HCT116 (cell line): ENCODE measurements around the gene TTC23L. TPM values are rescaled to one million over a fixed set of nuclear protein-coding genes. Genes with fewer than 3 reads are reported as not detected.

Experiments
- ATAC-seq: fragments of 200-7000 bp; cut with Tn5 transposase; 2 replicates; pipeline ENCODE4 v1.9.1; 2020; ENCODE audit warnings: mild to moderate bottlenecking, moderate library complexity
- BruUV-seq: library from RNA; stranded (reverse); fragments of 400-500 nt; replicated peaks from 2 replicates; lab custom pipeline; 2021; lab: Mats Ljungman, UMichigan
- CTCF ChIA-PET: fragments of 300-600 bp; sonication (Branson Sonifier 250); formaldehyde crosslinking; loops from one replicate; lab custom pipeline; 2021; ENCODE audit warnings: antibody characterized with exemption; lab: Charles Lee
- POLR2A ChIA-PET: fragments of 300-600, 350-600 bp; sonication (Branson Sonifier 250); formaldehyde crosslinking; loops from one replicate; lab custom pipeline; 2021; ENCODE audit warnings: antibody characterized with exemption; lab: Charles Lee
- RAD21 ChIA-PET, 2 experiments: fragments of 300-600 bp; sonication (Branson Sonifier 250); formaldehyde crosslinking; loops; one replicate each; lab custom pipeline; 2023; ENCODE audit warnings: low total read pairs in 2 of 2; ENCODE audit not compliant: uncharacterized antibody in 2 of 2, unreplicated experiment in 2 of 2, low non-redundant PET in 1 of 2; lab: Charles Lee
- DNase-seq: peaks from one replicate; pipeline ENCODE4 v3.0.0-alpha.2; 2010; ENCODE audit warnings: low read depth, low spot score
- H2AFZ ChIP-seq: fragments of 200-600 bp; shearing (Covaris generic), sonication (generic); 2 replicates; pipeline ENCODE4 v1.6.1; 2017; ENCODE audit warnings: low read depth, mixed run types, mixed read lengths, antibody characterized with exemption, low read length; ENCODE audit not compliant: poor library complexity, severe bottlenecking
- H3K27ac ChIP-seq: 2 replicates; pipeline ENCODE4 v1.5.1; 2012; ENCODE audit warnings: low read depth, low read length
- H3K27me3 ChIP-seq: fragments of 200-600 bp; sonication (generic); 2 replicates; pipeline ENCODE4 v1.6.1; 2016; ENCODE audit warnings: mixed run types, low read length, mixed read lengths; ENCODE audit not compliant: insufficient read depth
- H3K36me3 ChIP-seq, 2 experiments: fragments of 200-500 bp in 1 of 2; fragments of 200-600 bp in 1 of 2; sonication (Bioruptor generic) in 1 of 2; sonication (generic) in 1 of 2; 2 replicates each; pipeline versions ENCODE4 v1.5.1 to v1.6.1; 2014 to 2016; ENCODE audit warnings: low read length in 2 of 2, inconsistent platforms in 1 of 2, mixed read lengths in 1 of 2, mixed run types in 1 of 2; ENCODE audit not compliant: insufficient read depth in 2 of 2, control insufficient read depth in 1 of 2
- H3K4me1 ChIP-seq, 2 experiments: fragments of 200-600 bp in 1 of 2; sonication (generic) in 1 of 2; 2 replicates each; pipeline versions ENCODE4 v1.5.1 to v1.6.1; 2012 to 2017; ENCODE audit warnings: low read length in 2 of 2, inconsistent platforms in 1 of 2, mild to moderate bottlenecking in 1 of 2, mixed read lengths in 1 of 2, mixed run types in 1 of 2, moderate library complexity in 1 of 2; ENCODE audit not compliant: insufficient read depth in 2 of 2, control insufficient read depth in 1 of 2
- H3K4me2 ChIP-seq: fragments of 200-600 bp; sonication (generic); 2 replicates; pipeline ENCODE4 v1.6.1; 2017; ENCODE audit warnings: mixed run types, low read length, mixed read lengths
- H3K4me3 ChIP-seq, 2 experiments: fragments of 200-600 bp in 1 of 2; sonication (generic) in 1 of 2; replicated peaks in 1 of 2; 2 replicates each; pipeline ENCODE4 v1.5.1; 2011 to 2016; ENCODE audit warnings: low read length in 2 of 2, control low read depth in 1 of 2, low read depth in 1 of 2, mild to moderate bottlenecking in 1 of 2, mixed read lengths in 1 of 2, mixed run types in 1 of 2
- H3K79me2 ChIP-seq: fragments of 200-600 bp; sonication (generic); 2 replicates; pipeline ENCODE4 v1.6.1; 2017; ENCODE audit warnings: mild to moderate bottlenecking, mixed run types, low read length, moderate library complexity, mixed read lengths; ENCODE audit not compliant: insufficient read depth
- H3K9ac ChIP-seq: fragments of 200-600 bp; sonication (generic); 2 replicates; pipeline ENCODE4 v1.6.1; 2016; ENCODE audit warnings: low read length, mixed read lengths
- H3K9me2 ChIP-seq: fragments of 200-600 bp; sonication (generic), shearing (Covaris generic); 2 replicates; pipeline ENCODE4 v1.6.1; 2017; ENCODE audit warnings: mixed run types, mild to moderate bottlenecking, moderate library complexity; ENCODE audit not compliant: insufficient read depth
- H3K9me3 ChIP-seq, 2 experiments: fragments of 200-500 bp in 1 of 2; fragments of 200-600 bp in 1 of 2; sonication (Bioruptor generic) in 1 of 2; sonication (generic) in 1 of 2; 2 replicates each; pipeline ENCODE4 v1.6.1; 2014 to 2017; ENCODE audit warnings: low read length in 2 of 2, mixed read lengths in 2 of 2, inconsistent platforms in 1 of 2, low read depth in 1 of 2, mild to moderate bottlenecking in 1 of 2, mixed run types in 1 of 2, moderate library complexity in 1 of 2; ENCODE audit not compliant: control insufficient read depth in 1 of 2, insufficient read depth in 1 of 2
- H4K20me1 ChIP-seq: fragments of 200-600 bp; sonication (generic), shearing (Covaris generic); 2 replicates; pipeline ENCODE4 v1.6.1; 2017; ENCODE audit warnings: mixed run types, mild to moderate bottlenecking, moderate library complexity; ENCODE audit not compliant: insufficient read depth
- CBX3 ChIP-seq: IDR thresholded peaks from 2 replicates; pipeline ENCODE4 v1.6.1; 2012; ENCODE audit warnings: low read depth
- CEBPB ChIP-seq: IDR thresholded peaks from 2 replicates; pipeline ENCODE4 v1.6.1; 2012; ENCODE audit warnings: low read depth
- CTCF ChIP-seq, 3 experiments: fragments of 200-600 bp in 1 of 3; sonication (generic) in 1 of 3; IDR thresholded peaks in 2 of 3; conservative IDR thresholded peaks in 1 of 3; 2 replicates each; pipeline ENCODE4 v1.5.1; 2012 to 2017; ENCODE audit warnings: low read depth in 2 of 3, low read length in 2 of 3, antibody characterized with exemption in 1 of 3, borderline replicate concordance in 1 of 3, control low read depth in 1 of 3, mild to moderate bottlenecking in 1 of 3, mixed read lengths in 1 of 3, mixed run types in 1 of 3, moderate library complexity in 1 of 3; ENCODE audit not compliant: insufficient read depth in 1 of 3
- EGR1 ChIP-seq: IDR thresholded peaks from 2 replicates; pipeline ENCODE4 v1.6.1; 2012; ENCODE audit warnings: low read depth
- ELF1 ChIP-seq: IDR thresholded peaks from 2 replicates; pipeline ENCODE4 v1.6.1; 2012; ENCODE audit warnings: low read depth, borderline replicate concordance
- EZH2 ChIP-seq: fragments of 200-600 bp; sonication (generic); IDR thresholded peaks from 2 replicates; pipeline ENCODE4 v1.6.1; 2017; ENCODE audit warnings: antibody characterized with exemption, mixed run types
- EZH2phosphoT487 ChIP-seq: fragments of 200-600 bp; IDR thresholded peaks from 2 replicates; pipeline ENCODE4 v1.6.1; 2018; ENCODE audit warnings: antibody characterized with exemption, borderline replicate concordance
- JUND ChIP-seq: IDR thresholded peaks from 2 replicates; pipeline ENCODE4 v1.6.1; 2012
- MAX ChIP-seq: IDR thresholded peaks from 2 replicates; pipeline ENCODE4 v1.6.1; 2012
- POLR2A ChIP-seq: IDR thresholded peaks from 2 replicates; pipeline ENCODE4 v1.7.0; 2011; ENCODE audit warnings: borderline replicate concordance; ENCODE audit not compliant: insufficient read depth, insufficient read length; ENCODE audit errors: extremely low read depth
- POLR2AphosphoS5 ChIP-seq: IDR thresholded peaks from 2 replicates; pipeline ENCODE4 v1.6.1; 2011; ENCODE audit warnings: mild to moderate bottlenecking, low read depth, low read length, moderate library complexity
- RAD21 ChIP-seq: IDR thresholded peaks from 2 replicates; pipeline ENCODE4 v1.6.1; 2012; ENCODE audit warnings: low read depth, mild to moderate bottlenecking
- SIN3A ChIP-seq: IDR thresholded peaks from 2 replicates; pipeline ENCODE4 v1.6.1; 2012; ENCODE audit warnings: low read depth
- SP1 ChIP-seq: IDR thresholded peaks from 2 replicates; pipeline ENCODE4 v1.6.1; 2012; ENCODE audit warnings: low read depth
- SRF ChIP-seq: IDR thresholded peaks from 2 replicates; pipeline ENCODE4 v1.6.1; 2012; ENCODE audit warnings: low read depth
- TCF7L2 ChIP-seq: IDR thresholded peaks from 2 replicates; pipeline ENCODE4 v1.7.0; 2011; ENCODE audit warnings: borderline replicate concordance, inconsistent platforms; ENCODE audit not compliant: insufficient read depth, insufficient read length; ENCODE audit errors: extremely low read depth
- YY1 ChIP-seq: IDR thresholded peaks from 2 replicates; pipeline ENCODE4 v1.6.1; 2011; ENCODE audit warnings: low read length, low read depth, moderate library complexity, mild to moderate bottlenecking; ENCODE audit not compliant: insufficient replicate concordance; ENCODE audit errors: extremely low read depth
- ZFX ChIP-seq: fragments of 450-650 bp; IDR thresholded peaks from 2 replicates; pipeline ENCODE4 v1.6.1; 2017
- ZNF274 ChIP-seq: fragments of 200-500 bp; sonication (Bioruptor generic); IDR thresholded peaks from 2 replicates; pipeline ENCODE4 v1.6.1; 2014; ENCODE audit warnings: mild to moderate bottlenecking, low read depth, low read length, inconsistent platforms
- intact Hi-C: fragments of 100-400 bp; cut with micrococcal nuclease; formaldehyde crosslinking; loops from 2 replicates; pipeline ENCODE4 v1.10.0; 2022
- total RNA-seq: library from RNA; stranded (reverse); gene quantifications from one replicate; pipeline ENCODE4 v1.2.1, GENCODE V29; 2021; ENCODE audit not compliant: unreplicated experiment
- TF ChIP-seq, protein P1 (sequence below): IDR thresholded peaks from 2 replicates; pipeline ENCODE4 v1.6.1; 2011; ENCODE audit warnings: mild to moderate bottlenecking, low read length, moderate library complexity; ENCODE audit not compliant: insufficient replicate concordance; ENCODE audit errors: extremely low read depth

TTC23L gene
- total RNA-seq, 1 experiment from 2014 or later, result 1.0 TPM

- H3K9me2 ChIP-seq, result peaks cover 4% of the 10 kb centered on the region; the same call in 1 of the 2 replicates
- ChIA-PET CTCF (no interaction called here), RAD21 (no interaction called here), POLR2A (no interaction called here)
- H3K4me3 ChIP-seq, result no peak overlapping the region
- BruUV-seq, result no TSS peak
- no peaks in the 10 kb centered on the region for H3K36me3 ChIP-seq
- H3K9me3 ChIP-seq, result no peaks in the 10 kb centered on the region
- H3K9ac ChIP-seq, result no peak overlapping the region
- ATAC-seq (no peak), DNase-seq (no peak)
- no peaks in the 10 kb centered on the region for H3K27me3 ChIP-seq
- H3K79me2 ChIP-seq, result no peaks in the 10 kb centered on the region
- H2AFZ ChIP-seq, result no peak overlapping the region
- no peaks in the 10 kb centered on the region; a peak in 1 of 4 replicates for H3K4me1 ChIP-seq
- H3K27ac ChIP-seq, result no peak overlapping the region
- TF ChIP-seq POLR2A, result no peak
- no peak for TF ChIP-seq ZNF274
- no peak for TF ChIP-seq SRF
- TF ChIP-seq EZH2, result no peak
- no peak for TF ChIP-seq YY1
- no peak for TF ChIP-seq CEBPB
- TF ChIP-seq JUND, result no peak
- no peak for TF ChIP-seq EGR1
- TF ChIP-seq, protein P1, sequence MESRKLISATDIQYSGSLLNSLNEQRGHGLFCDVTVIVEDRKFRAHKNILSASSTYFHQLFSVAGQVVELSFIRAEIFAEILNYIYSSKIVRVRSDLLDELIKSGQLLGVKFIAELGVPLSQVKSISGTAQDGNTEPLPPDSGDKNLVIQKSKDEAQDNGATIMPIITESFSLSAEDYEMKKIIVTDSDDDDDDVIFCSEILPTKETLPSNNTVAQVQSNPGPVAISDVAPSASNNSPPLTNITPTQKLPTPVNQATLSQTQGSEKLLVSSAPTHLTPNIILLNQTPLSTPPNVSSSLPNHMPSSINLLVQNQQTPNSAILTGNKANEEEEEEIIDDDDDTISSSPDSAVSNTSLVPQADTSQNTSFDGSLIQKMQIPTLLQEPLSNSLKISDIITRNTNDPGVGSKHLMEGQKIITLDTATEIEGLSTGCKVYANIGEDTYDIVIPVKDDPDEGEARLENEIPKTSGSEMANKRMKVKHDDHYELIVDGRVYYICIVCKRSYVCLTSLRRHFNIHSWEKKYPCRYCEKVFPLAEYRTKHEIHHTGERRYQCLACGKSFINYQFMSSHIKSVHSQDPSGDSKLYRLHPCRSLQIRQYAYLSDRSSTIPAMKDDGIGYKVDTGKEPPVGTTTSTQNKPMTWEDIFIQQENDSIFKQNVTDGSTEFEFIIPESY, result no peak
- no peak for TF ChIP-seq CTCF (IDR thresholded peaks at IDR 0.05 in 2 of 3, conservative IDR thresholded peaks at IDR 0.05 in 1 of 3; ENCODE audit: borderline replicate concordance in 1 of 3, insufficient read depth in 1 of 3, low read depth in 2 of 3, low read length in 2 of 3)
- TF ChIP-seq TCF7L2, result no peak
- TF ChIP-seq ZFX, result no peak
- no peak for TF ChIP-seq ELF1
- TF ChIP-seq EZH2phosphoT487, result no peak
- no peak for TF ChIP-seq RAD21
- no peak for TF ChIP-seq MAX
- no peak for TF ChIP-seq CBX3
- TF ChIP-seq POLR2AphosphoS5, result no peak
- TF ChIP-seq SIN3A, result no peak
- TF ChIP-seq SP1, result no peak
- intact Hi-C loops, result no loop called here
- no peak overlapping the region for H3K4me2 ChIP-seq
- no peaks in the 10 kb centered on the region for H4K20me1 ChIP-seq
Measured at GRCh38 chr5:34844999-34845398, 6.0 kb downstream of the TTC23L start.
